ENCODE results near the gene CAMK1D. TPM values are rescaled to one million over a fixed set of nuclear protein-coding genes. Genes with fewer than 3 reads are reported as not detected.

CAMK1D gene
- polyA plus RNA-seq, 1 donor (not counting 4 experiments of a cell fraction or from before 2014, with no cell fraction given) = 0.76 TPM

GRCh38 chr10:12635127-12635541 lies 285.8 kb downstream of the CAMK1D start:
- DNase-seq (ENCODE audit: low read depth, low spot score) (no peak), FAIRE-seq (no peak)
- dilution Hi-C loops (cut with MboI; ENCODE audit: extremely low pct_ligation_motif_present, low sequenced_read_pairs) = no loop called here
- Histone ChIP-seq H3K79me2 (ENCODE audit: control insufficient read depth, insufficient read depth, low read length) (no peaks in the 10 kb centered on the region), H3K4me3 (ENCODE audit: control insufficient read depth in 2 of 3, extremely low read depth in 1 of 3, insufficient read depth in 2 of 3, low read depth in 1 of 3, low read length in 3 of 3) (no peak overlapping the region), H3K27ac (ENCODE audit: control insufficient read depth, insufficient read depth, low read length) (no peak overlapping the region), H3K9ac (ENCODE audit: control insufficient read depth, extremely low read depth, insufficient read depth, low read length) (no peak overlapping the region), H3K4me2 (ENCODE audit: control insufficient read depth, extremely low read depth, insufficient read depth, low read depth, low read length) (no peak overlapping the region), H3K9me1 (ENCODE audit: control insufficient read depth, extremely low read depth, insufficient read depth, low read length) (no peaks in the 10 kb centered on the region), H2AFZ (ENCODE audit: control insufficient read depth, low read length) (no peak overlapping the region), H3K27me3 (ENCODE audit: control insufficient read depth, extremely low read depth, insufficient read depth, low read length) (no peaks in the 10 kb centered on the region), H3K4me1 (ENCODE audit: control insufficient read depth, extremely low read depth, insufficient read depth, low read length) (peaks cover 4% of the 10 kb centered on the region), H3K36me3 (ENCODE audit: control insufficient read depth in 2 of 2, extremely low read depth in 1 of 2, insufficient read depth in 2 of 2, low read length in 2 of 2) (no peaks in the 10 kb centered on the region), H3K9me3 (ENCODE audit: control insufficient read depth, low read depth, low read length) (peaks cover 11% of the 10 kb centered on the region), H4K20me1 (ENCODE audit: control insufficient read depth, extremely low read depth, insufficient read depth, low read length) (no peaks in the 10 kb centered on the region)
- TF ChIP-seq CTCF (optimal IDR thresholded peaks at IDR 0.05 in 1 of 3, IDR thresholded peaks at IDR 0.05 in 1 of 3, conservative IDR thresholded peaks at IDR 0.05 in 1 of 3; ENCODE audit: extremely low read depth in 1 of 3, insufficient read depth in 2 of 3, low read length in 3 of 3) (no peak), EZH2 (IDR thresholded peaks at IDR 0.05; ENCODE audit: low read length) (no peak)

DNA sequence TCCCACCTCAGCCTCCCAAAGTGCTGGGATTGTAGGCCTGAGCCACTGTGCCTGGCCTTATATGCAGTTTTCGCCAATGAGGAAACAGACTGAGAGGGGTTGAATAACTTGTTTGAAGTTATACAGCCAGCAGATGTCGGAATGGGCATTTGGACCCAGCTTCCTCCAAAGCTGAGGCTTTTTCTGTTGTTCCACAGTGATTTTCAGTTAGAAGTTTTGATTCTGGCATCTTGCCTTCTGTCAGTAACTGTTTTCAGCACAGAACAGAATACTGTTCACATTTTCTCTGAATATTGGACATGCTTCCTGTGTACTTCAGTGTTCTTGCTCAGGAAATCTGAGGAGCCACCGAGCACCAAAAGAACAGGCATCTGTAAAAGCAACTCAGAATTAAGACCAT lies 287.2 kb downstream of the CAMK1D start:
- H2AFZ ChIP-seq (ENCODE audit: control insufficient read depth, low read length) = no peak overlapping the region
- H3K79me2 ChIP-seq (ENCODE audit: control insufficient read depth, insufficient read depth, low read length) = no peaks in the 10 kb centered on the region
- no peaks in the 10 kb centered on the region for H4K20me1 ChIP-seq (ENCODE audit: control insufficient read depth, extremely low read depth, insufficient read depth, low read length)
- peaks cover 6% of the 10 kb centered on the region for H3K9me3 ChIP-seq (ENCODE audit: control insufficient read depth, low read depth, low read length)
- DNase-seq (ENCODE audit: low read depth, low spot score) (no peak), FAIRE-seq (no peak)
- TF ChIP-seq EZH2 (IDR thresholded peaks at IDR 0.05; ENCODE audit: low read length) = no peak
- dilution Hi-C loops (cut with MboI; ENCODE audit: extremely low pct_ligation_motif_present, low sequenced_read_pairs) = no loop called here
- H3K27me3 ChIP-seq (ENCODE audit: control insufficient read depth, extremely low read depth, insufficient read depth, low read length) = no peaks in the 10 kb centered on the region
- H3K4me2 ChIP-seq (ENCODE audit: control insufficient read depth, extremely low read depth, insufficient read depth, low read depth, low read length) = no peak overlapping the region
- H3K36me3 ChIP-seq (ENCODE audit: control insufficient read depth in 2 of 2, extremely low read depth in 1 of 2, insufficient read depth in 2 of 2, low read length in 2 of 2) = no peaks in the 10 kb centered on the region
- no peak overlapping the region for H3K9ac ChIP-seq (ENCODE audit: control insufficient read depth, extremely low read depth, insufficient read depth, low read length)
- no peaks in the 10 kb centered on the region for H3K4me1 ChIP-seq (ENCODE audit: control insufficient read depth, extremely low read depth, insufficient read depth, low read length)
- no peak overlapping the region for H3K4me3 ChIP-seq (ENCODE audit: control insufficient read depth in 2 of 3, extremely low read depth in 1 of 3, insufficient read depth in 2 of 3, low read depth in 1 of 3, low read length in 3 of 3)
- no peak overlapping the region for H3K27ac ChIP-seq (ENCODE audit: control insufficient read depth, insufficient read depth, low read length)
- H3K9me1 ChIP-seq (ENCODE audit: control insufficient read depth, extremely low read depth, insufficient read depth, low read length) = no peaks in the 10 kb centered on the region

DNA sequence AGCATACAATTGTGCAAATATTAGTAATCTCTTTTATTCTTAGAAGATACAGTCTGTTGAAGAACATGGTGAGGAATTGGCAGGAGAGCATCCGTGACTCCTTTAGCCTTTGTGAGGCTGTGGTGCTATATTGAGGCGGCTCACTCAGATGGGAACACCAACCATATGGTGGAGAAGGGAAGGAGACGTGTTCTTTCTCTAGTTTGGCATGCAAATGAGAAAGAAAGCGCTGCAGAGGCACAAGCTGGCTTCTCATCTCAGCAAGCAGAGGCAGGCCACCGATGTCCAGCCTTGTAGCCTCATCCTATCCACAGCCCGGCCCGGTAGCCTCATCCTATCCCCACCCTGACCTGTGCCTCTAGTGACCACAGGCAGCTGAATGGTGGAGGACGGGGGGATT lies 288.3 kb downstream of the CAMK1D start:
- DNase-seq (ENCODE audit: low read depth, low spot score) = no peak
- H3K27ac ChIP-seq (ENCODE audit: control insufficient read depth, insufficient read depth, low read length) = no peak overlapping the region
- dilution Hi-C loops (cut with MboI; ENCODE audit: extremely low pct_ligation_motif_present, low sequenced_read_pairs) = no loop called here
- H2AFZ ChIP-seq (ENCODE audit: control insufficient read depth, low read length) = no peak overlapping the region
- H3K27me3 ChIP-seq (ENCODE audit: control insufficient read depth, extremely low read depth, insufficient read depth, low read length) = no peaks in the 10 kb centered on the region
- no peaks in the 10 kb centered on the region for H3K9me1 ChIP-seq (ENCODE audit: control insufficient read depth, extremely low read depth, insufficient read depth, low read length)
- no peaks in the 10 kb centered on the region for H3K79me2 ChIP-seq (ENCODE audit: control insufficient read depth, insufficient read depth, low read length)
- no peaks in the 10 kb centered on the region for H4K20me1 ChIP-seq (ENCODE audit: control insufficient read depth, extremely low read depth, insufficient read depth, low read length)
- H3K36me3 ChIP-seq (ENCODE audit: control insufficient read depth in 2 of 2, extremely low read depth in 1 of 2, insufficient read depth in 2 of 2, low read length in 2 of 2) = no peaks in the 10 kb centered on the region
- H3K9me3 ChIP-seq (ENCODE audit: control insufficient read depth, low read depth, low read length) = no peaks in the 10 kb centered on the region
- no peak overlapping the region for H3K4me2 ChIP-seq (ENCODE audit: control insufficient read depth, extremely low read depth, insufficient read depth, low read depth, low read length)
- H3K9ac ChIP-seq (ENCODE audit: control insufficient read depth, extremely low read depth, insufficient read depth, low read length) = no peak overlapping the region
- H3K4me1 ChIP-seq (ENCODE audit: control insufficient read depth, extremely low read depth, insufficient read depth, low read length) = no peaks in the 10 kb centered on the region
- TF ChIP-seq CTCF (optimal IDR thresholded peaks at IDR 0.05 in 1 of 3, IDR thresholded peaks at IDR 0.05 in 1 of 3, conservative IDR thresholded peaks at IDR 0.05 in 1 of 3; ENCODE audit: extremely low read depth in 1 of 3, insufficient read depth in 2 of 3, low read length in 3 of 3) (no peak), EZH2 (IDR thresholded peaks at IDR 0.05; ENCODE audit: low read length) (no peak)
- no peak overlapping the region for H3K4me3 ChIP-seq (ENCODE audit: control insufficient read depth in 2 of 3, extremely low read depth in 1 of 3, insufficient read depth in 2 of 3, low read depth in 1 of 3, low read length in 3 of 3)
- FAIRE-seq = no peak

Data from keratinocyte (primary cell).